Loucy (cell line): ENCODE results near the gene FAM241B.

ENCODE experiments used
- H2AFZ ChIP-seq: fragments of 200-600 bp; sonication (generic); 2 replicates; pipeline ENCODE4 v1.6.0; 2016; ENCODE audit warnings: antibody characterized with exemption, mild to moderate bottlenecking, low read length, moderate library complexity
- H3F3A ChIP-seq: fragments of 200-600 bp; 2 replicates; pipeline ENCODE4 v1.6.0; 2016; ENCODE audit warnings: antibody characterized with exemption, low read depth, mild to moderate bottlenecking
- H3K27me3 ChIP-seq: fragments of 200-600 bp; sonication (generic); 2 replicates; pipeline ENCODE4 v1.6.1; 2014; ENCODE audit warnings: low read length, mild to moderate bottlenecking; ENCODE audit not compliant: insufficient read depth, poor library complexity, severe bottlenecking
- H3K36me3 ChIP-seq: fragments of 200-600 bp; sonication (generic); 2 replicates; pipeline ENCODE4 v1.6.1; 2016; ENCODE audit warnings: low read length; ENCODE audit not compliant: insufficient read depth
- H3K4me1 ChIP-seq: fragments of 200-600 bp; sonication (generic); 2 replicates; pipeline ENCODE4 v1.5.1; 2014; ENCODE audit warnings: low read length, mild to moderate bottlenecking; ENCODE audit not compliant: insufficient read depth, poor library complexity, severe bottlenecking
- H3K4me2 ChIP-seq: fragments of 200-600 bp; sonication (generic); 2 replicates; pipeline ENCODE4 v1.6.0; 2014; ENCODE audit warnings: antibody characterized with exemption, low read length, low read depth, mild to moderate bottlenecking; ENCODE audit not compliant: poor library complexity, severe bottlenecking
- H3K4me3 ChIP-seq: fragments of 200-600 bp; sonication (generic); 2 replicates; pipeline ENCODE4 v1.5.1; 2014; ENCODE audit warnings: low read length, mild to moderate bottlenecking, mixed read lengths; ENCODE audit not compliant: poor library complexity, severe bottlenecking
- H3K79me2 ChIP-seq: fragments of 200-600 bp; sonication (generic); 2 replicates; pipeline ENCODE4 v1.6.1; 2014; ENCODE audit warnings: low read length; ENCODE audit not compliant: insufficient read depth
- H3K9ac ChIP-seq: fragments of 200-600 bp; sonication (generic); 2 replicates; pipeline ENCODE4 v1.6.0; 2014; ENCODE audit warnings: mild to moderate bottlenecking, low read depth, low read length, moderate library complexity; ENCODE audit not compliant: poor library complexity, severe bottlenecking
- H3K9me2 ChIP-seq: fragments of 200-600 bp; sonication (generic); replicated peaks from 2 replicates; pipeline ENCODE4 v1.6.1; 2016; ENCODE audit warnings: low read depth, low read length, mixed read lengths
- H3K9me3 ChIP-seq: fragments of 200-600 bp; sonication (generic); 2 replicates; pipeline ENCODE4 v1.6.1; 2014; ENCODE audit warnings: mild to moderate bottlenecking, antibody characterized with exemption, low read length, low read depth; ENCODE audit not compliant: insufficient read depth
- H4K20me1 ChIP-seq: fragments of 200-600 bp; sonication (generic); 2 replicates; pipeline ENCODE4 v1.6.0; 2014; ENCODE audit warnings: antibody characterized with exemption, low read length, mild to moderate bottlenecking; ENCODE audit not compliant: insufficient read depth, poor library complexity, severe bottlenecking
- EZH2phosphoT487 ChIP-seq: fragments of 200-600 bp; IDR thresholded peaks from 2 replicates; pipeline ENCODE4 v1.6.1; 2018; ENCODE audit warnings: antibody characterized with exemption, mild to moderate bottlenecking, moderate library complexity, borderline replicate concordance
- TF ChIP-seq, protein P1 (sequence below): fragments of 200-600 bp; sonication (generic); conservative IDR thresholded peaks from 2 replicates; pipeline ENCODE4 v1.5.1; 2014; ENCODE audit warnings: mild to moderate bottlenecking, antibody characterized with exemption, low read length

FAM241B gene

GRCh38 chr10:69631566-69631965, 1.5 kb downstream of the FAM241B start:
- Histone ChIP-seq H4K20me1 (no peaks in the 10 kb centered on the region), H3K9me3 (no peaks in the 10 kb centered on the region), H3K9me2 (no peaks in the 10 kb centered on the region), H3K79me2 (no peaks in the 10 kb centered on the region), H3K36me3 (no peaks in the 10 kb centered on the region), H3F3A (no peaks in the 10 kb centered on the region), H3K4me2 (no peak overlapping the region), H3K9ac (no peak overlapping the region), H3K4me3 (no peak overlapping the region), H2AFZ (no peak overlapping the region), H3K27me3 (no peaks in the 10 kb centered on the region), H3K4me1 (peaks cover under 1% of the 10 kb centered on the region)
- TF ChIP-seq EZH2phosphoT487 = no peak
- TF ChIP-seq, protein P1, sequence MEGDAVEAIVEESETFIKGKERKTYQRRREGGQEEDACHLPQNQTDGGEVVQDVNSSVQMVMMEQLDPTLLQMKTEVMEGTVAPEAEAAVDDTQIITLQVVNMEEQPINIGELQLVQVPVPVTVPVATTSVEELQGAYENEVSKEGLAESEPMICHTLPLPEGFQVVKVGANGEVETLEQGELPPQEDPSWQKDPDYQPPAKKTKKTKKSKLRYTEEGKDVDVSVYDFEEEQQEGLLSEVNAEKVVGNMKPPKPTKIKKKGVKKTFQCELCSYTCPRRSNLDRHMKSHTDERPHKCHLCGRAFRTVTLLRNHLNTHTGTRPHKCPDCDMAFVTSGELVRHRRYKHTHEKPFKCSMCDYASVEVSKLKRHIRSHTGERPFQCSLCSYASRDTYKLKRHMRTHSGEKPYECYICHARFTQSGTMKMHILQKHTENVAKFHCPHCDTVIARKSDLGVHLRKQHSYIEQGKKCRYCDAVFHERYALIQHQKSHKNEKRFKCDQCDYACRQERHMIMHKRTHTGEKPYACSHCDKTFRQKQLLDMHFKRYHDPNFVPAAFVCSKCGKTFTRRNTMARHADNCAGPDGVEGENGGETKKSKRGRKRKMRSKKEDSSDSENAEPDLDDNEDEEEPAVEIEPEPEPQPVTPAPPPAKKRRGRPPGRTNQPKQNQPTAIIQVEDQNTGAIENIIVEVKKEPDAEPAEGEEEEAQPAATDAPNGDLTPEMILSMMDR = no peak

GRCh38 chr10:69632516-69633199, 2.6 kb downstream of the FAM241B start:
- no peaks in the 10 kb centered on the region for H3F3A ChIP-seq
- no peak for TF ChIP-seq EZH2phosphoT487

DNA sequence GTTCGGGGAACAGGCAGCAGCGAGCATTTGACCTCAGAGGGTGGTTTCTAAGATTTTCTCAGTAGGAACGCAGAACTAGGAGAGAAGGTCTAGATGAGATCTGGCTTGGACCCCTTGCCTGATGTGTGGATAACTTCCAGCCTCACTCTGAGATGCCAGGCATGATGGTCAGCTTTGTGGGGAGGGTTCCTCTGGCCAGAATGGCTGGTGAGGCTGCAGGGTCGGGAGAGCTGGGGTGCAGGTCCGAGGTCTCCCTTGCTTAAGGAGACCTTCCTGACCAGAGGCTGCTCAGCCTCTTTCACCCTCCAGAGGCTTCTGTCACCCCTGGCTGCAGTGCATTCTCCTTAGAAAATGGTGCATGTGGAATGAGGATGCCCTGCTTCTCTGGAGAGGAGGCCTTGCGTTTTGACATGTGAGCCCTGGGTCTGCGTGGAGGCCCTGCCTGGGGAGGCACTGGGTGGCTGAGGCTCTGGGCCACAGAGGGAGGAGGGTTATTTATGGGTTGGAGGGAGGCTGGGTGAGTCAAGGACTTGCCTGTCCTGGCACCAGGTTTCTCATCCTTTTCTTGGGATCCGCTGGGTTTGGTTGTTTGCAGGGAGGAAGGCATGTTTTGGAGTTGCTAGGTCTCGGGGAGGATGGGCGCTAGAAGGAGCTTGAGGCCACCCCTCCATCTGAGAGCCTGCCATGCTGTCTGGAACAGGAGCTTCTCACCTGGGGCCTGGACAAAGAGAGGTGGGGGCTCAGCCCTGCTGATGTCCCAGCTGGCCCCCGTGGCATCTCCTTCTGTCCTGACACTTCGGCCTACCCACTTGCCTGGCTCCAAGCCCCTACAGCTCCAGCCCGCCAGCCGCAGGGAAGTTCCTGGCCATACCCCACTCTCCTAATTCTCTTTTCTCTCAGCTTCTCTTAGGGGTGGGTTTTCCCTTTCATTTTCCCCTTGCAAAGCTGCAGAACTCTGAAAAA, 3.9 kb downstream of the FAM241B start:
- no peak for TF ChIP-seq EZH2phosphoT487
- TF ChIP-seq, protein P1 = no peak
- no peak overlapping the region for H3K4me3 ChIP-seq
- no peak overlapping the region for H3K9ac ChIP-seq
- H2AFZ ChIP-seq = no peak overlapping the region
- no peaks in the 10 kb centered on the region for H3K27me3 ChIP-seq
- H3F3A ChIP-seq = no peaks in the 10 kb centered on the region
- no peaks in the 10 kb centered on the region for H3K9me2 ChIP-seq
- no peaks in the 10 kb centered on the region for H3K36me3 ChIP-seq
- H3K4me1 ChIP-seq = peaks cover 2% of the 10 kb centered on the region
- H3K79me2 ChIP-seq = no peaks in the 10 kb centered on the region
- no peaks in the 10 kb centered on the region for H4K20me1 ChIP-seq
- H3K4me2 ChIP-seq = no peak overlapping the region
- H3K9me3 ChIP-seq = no peaks in the 10 kb centered on the region

More at GRCh38 chr10:69632516-69633199, 2.6 kb downstream of the FAM241B start:
- Histone ChIP-seq H3K4me2 (no peak overlapping the region), H2AFZ (no peak overlapping the region), H3K27me3 (no peaks in the 10 kb centered on the region), H3K79me2 (no peaks in the 10 kb centered on the region), H3K9me3 (no peaks in the 10 kb centered on the region), H3K36me3 (no peaks in the 10 kb centered on the region), H3K4me1 (peaks cover 2% of the 10 kb centered on the region), H3K9ac (no peak overlapping the region), H3K4me3 (no peak overlapping the region), H4K20me1 (no peaks in the 10 kb centered on the region), H3K9me2 (no peaks in the 10 kb centered on the region)
